Sigmoid colon (tissue), 7 donors: Measurements from ENCODE around the gene MLF1. TPM values are rescaled to one million over a fixed set of nuclear protein-coding genes. Genes with fewer than 3 reads are reported as not detected.

ENCODE experiments used
- DNase-seq: peaks from one replicate; pipeline ENCODE4 v3.0.0-alpha.2; 2019
- H3K27ac ChIP-seq, 4 donors: fragments of 200-600 bp; sonication (generic); one replicate each; pipeline ENCODE4 v1.5.1; 2016 to 2019; ENCODE audit warnings: mild to moderate bottlenecking in 1 of 4
- H3K27me3 ChIP-seq, 3 donors: fragments of 200-600 bp; sonication (generic); one replicate each; pipeline ENCODE4 v1.5.1; 2019; ENCODE audit warnings: mild to moderate bottlenecking in 1 of 3
- H3K36me3 ChIP-seq, 4 donors: fragments of 200-600 bp; sonication (generic); one replicate each; pipeline ENCODE4 v1.5.1; 2016 to 2019
- H3K4me1 ChIP-seq, 4 donors: fragments of 200-600 bp; sonication (generic); one replicate each; pipeline ENCODE4 v1.5.1; 2017 to 2019
- H3K4me3 ChIP-seq, 4 donors: fragments of 200-600 bp; sonication (generic); one replicate each; pipeline ENCODE4 v1.5.1; 2017 to 2019; ENCODE audit warnings: mild to moderate bottlenecking in 2 of 4, moderate library complexity in 1 of 4
- H3K9me3 ChIP-seq, 4 donors: fragments of 200-600 bp in 3 of 4; sonication (generic) in 3 of 4; one replicate each; pipeline versions ENCODE4 v1.5.1 to v1.6.1; 2013 to 2019
- CTCF ChIP-seq, 4 experiments: fragments of 450-650 bp in 3 of 4; fragments of 200-600 bp in 1 of 4; IDR thresholded peaks; one replicate each; pipeline ENCODE4 v1.5.1; 2016 to 2019; ENCODE audit warnings: antibody characterized with exemption in 4 of 4, mild to moderate bottlenecking in 3 of 4, moderate library complexity in 2 of 4
- EP300 ChIP-seq, 4 donors: sonication (generic); formaldehyde crosslinking; IDR thresholded peaks; one replicate each; pipeline ENCODE4 v1.6.1; 2017; ENCODE audit warnings: antibody characterized with exemption in 4 of 4
- POLR2A ChIP-seq, 2 donors: fragments of 450-650 bp; IDR thresholded peaks; one replicate each; pipeline ENCODE4 v1.6.1; 2016; ENCODE audit warnings: antibody characterized with exemption in 2 of 2, mild to moderate bottlenecking in 2 of 2, moderate library complexity in 2 of 2
- POLR2AphosphoS5 ChIP-seq, 4 donors: sonication (generic); formaldehyde crosslinking; IDR thresholded peaks; one replicate each; pipeline ENCODE4 v1.6.1; 2017; ENCODE audit warnings: antibody characterized with exemption in 4 of 4
- WGBS, 2 donors: extraction: QIAGEN DNeasy Blood & Tissue Kit; methylation state at CpG; one replicate each; pipeline ENCODE4 v1.1.7; 2013; 5-methylcytosine and 5-hydroxymethylcytosine counted together
- intact Hi-C: fragments of 100-400 bp; cut with DNase I; formaldehyde crosslinking; loops from one replicate; pipeline ENCODE4 v1.15.1; 2023
- polyA plus RNA-seq, 3 donors: library from polyadenylated mRNA; stranded (reverse); fragments of 200-250 nt; gene quantifications; one replicate each; pipeline ENCODE4 v1.2.3, GENCODE V29; 2013
- small RNA-seq, 3 donors: library from RNA; depleted of rRNA; stranded (forward); fragments of <200 nt; gene quantifications; one replicate each; pipeline ENCODE3, GENCODE V24; 2016
- total RNA-seq, 4 donors: library from RNA; depleted of rRNA; stranded (reverse); fragments of >200 nt; gene quantifications; one replicate each; pipeline ENCODE4 v1.1.0, GENCODE V29; 2016
- donor health status: healthy with polysubstance abuse.
- donor health status: Bipolar disorder and iron deficiency.
- donor health status: healthy.

The MLF1 gene
- total and polyA plus RNA-seq, 7 donors = 3.0 to 14.1 (median 9.1) TPM

DNA sequence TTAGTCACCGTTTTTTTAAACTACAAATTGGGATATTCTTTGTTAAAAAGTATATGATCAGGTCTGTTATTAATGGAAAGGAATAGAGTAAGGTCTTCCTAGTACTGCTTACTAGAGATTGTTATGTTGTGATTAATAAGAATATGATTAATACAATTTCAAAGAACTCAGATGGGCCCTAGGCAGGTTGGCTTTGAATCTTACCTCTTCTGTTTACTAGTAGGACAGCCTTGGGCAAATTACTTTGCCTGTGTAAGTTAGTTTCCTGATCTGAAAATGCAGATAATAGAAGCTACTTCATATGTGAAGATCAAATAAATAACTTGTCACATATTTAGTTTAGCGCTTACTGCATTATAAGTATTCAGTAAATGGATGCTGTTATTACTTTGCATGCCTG is 80.2 kb downstream of the MLF1 start:
- WGBS, 2 donors = 91 to 98% methylated on average over 2 of the region's 2 CpGs
- TF ChIP-seq POLR2AphosphoS5 (IDR thresholded peaks at IDR 0.05) (no peak), POLR2A (IDR thresholded peaks at IDR 0.05) (no peak), EP300 (IDR thresholded peaks at IDR 0.05) (no peak), CTCF (IDR thresholded peaks at IDR 0.05) (no peak)

DNA sequence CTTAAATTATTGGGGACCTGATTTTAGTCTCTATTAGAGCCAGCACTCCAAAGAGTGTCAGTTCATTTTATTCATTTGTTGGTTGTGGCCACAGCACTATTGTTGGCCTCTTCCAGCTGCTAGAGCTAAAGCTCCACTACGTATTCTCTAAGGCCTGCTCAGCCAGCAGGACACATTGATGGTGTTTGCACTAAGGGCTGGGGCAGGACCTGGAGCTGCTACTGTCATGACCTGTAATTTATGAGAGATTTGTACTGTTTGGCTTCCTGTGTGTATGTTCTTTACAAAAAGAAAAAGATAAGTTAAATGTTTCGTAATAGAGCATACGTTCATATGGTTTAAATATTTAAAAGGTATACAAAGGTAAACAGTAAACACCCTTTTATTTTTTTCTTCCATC is 81.5 kb downstream of the MLF1 start:
- intact Hi-C loops = no loop called here
- 55 to 79% methylated on average over 3 of the region's 3 CpGs for WGBS, 2 donors
- TF ChIP-seq EP300 (IDR thresholded peaks at IDR 0.05) = no peak
- TF ChIP-seq POLR2AphosphoS5 (IDR thresholded peaks at IDR 0.05) = no peak
- no peak for TF ChIP-seq POLR2A (IDR thresholded peaks at IDR 0.05)
- no peak for TF ChIP-seq CTCF (IDR thresholded peaks at IDR 0.05)
- Histone ChIP-seq H3K27ac (no peak overlapping the region), H3K36me3 (peaks cover 3 to 93% (median 26%) of the 10 kb centered on the region in 4 donors), H3K4me3 (no peak overlapping the region), H3K27me3 (no peaks in the 10 kb centered on the region), H3K9me3 (no peaks in the 10 kb centered on the region), H3K4me1 (no peaks in the 10 kb centered on the region)
- DNase-seq = no peak

More for the DNA sequence above, 80.2 kb downstream of the MLF1 start:
- Histone ChIP-seq H3K9me3 (no peaks in the 10 kb centered on the region), H3K27ac (no peak overlapping the region), H3K4me3 (no peak overlapping the region), H3K36me3 (peaks cover 3 to 96% (median 19%) of the 10 kb centered on the region in 4 donors), H3K4me1 (peaks cover 0 to 5% (median under 1%) of the 10 kb centered on the region in 4 donors), H3K27me3 (no peaks in the 10 kb centered on the region)
- DNase-seq = no peak
- intact Hi-C loops = no loop called here

Small RNAs within 50 kb of the gene (small RNA-seq; reads per million reads assigned to genes)
- 0 reads per million in 3 donors for gene AC025033.1

Other genes starting within 250 kb of the MLF1 start
- gene GFM1, start 73.3 kb downstream of the MLF1 start, total RNA-seq = 10 to 100 TPM; 32.7 to 56.2 (median 42.7) TPM
- gene GFM1, start 73.3 kb downstream of the MLF1 start, polyA plus RNA-seq = 10 to 100 TPM; 10.2 to 23.0 (median 16.8) TPM
- 10 to 100 TPM in 1 of 4 donors, 1 to 10 TPM in 3; 8.6 to 13.2 (median 9.0) TPM for gene LXN, start 101.5 kb downstream of the MLF1 start, total RNA-seq
- 10 to 100 TPM; 32.7 to 97.3 (median 74.5) TPM for gene LXN, start 101.5 kb downstream of the MLF1 start, polyA plus RNA-seq
- 100 to 1,000 TPM in 1 of 4 donors, 10 to 100 TPM in 2, 1 to 10 TPM in 1; 6.4 to 208 (median 26.8) TPM for gene RARRES1, start 161.3 kb downstream of the MLF1 start, total RNA-seq
- 10 to 100 TPM; 10.2 to 39.3 (median 14.6) TPM for gene RARRES1, start 161.3 kb downstream of the MLF1 start, polyA plus RNA-seq
- 10 to 100 TPM; 53.9 to 58.5 (median 56.4) TPM for gene MFSD1, start 230.9 kb downstream of the MLF1 start, total RNA-seq
- 10 to 100 TPM; 25.2 to 54.1 (median 39.5) TPM for gene MFSD1, start 230.9 kb downstream of the MLF1 start, polyA plus RNA-seq